Measurements from ENCODE around the gene ANKRD28. TPM values are rescaled to one million over a fixed set of nuclear protein-coding genes. Genes with fewer than 3 reads are reported as not detected.

ANKRD28 gene
- total RNA-seq, 6 experiments from 2014 or later = 80.4 to 96.3 (median 90.4) TPM

GRCh38 chr3:15665510-15666150 lies 132.1 kb downstream of the ANKRD28 start:
- TF ChIP-seq CTCF (IDR thresholded peaks at IDR 0.05) = no peak
- H3K27ac Mint-ChIP-seq = no peak overlapping the region

GRCh38 chr3:15664144-15664543 lies 133.6 kb downstream of the ANKRD28 start:
- TF ChIP-seq CTCF (IDR thresholded peaks at IDR 0.05) = no peak
- Mint-ChIP-seq H3K4me3 (no peak overlapping the region), H3K36me3 (ENCODE audit: low read depth) (peaks cover 56% of the 10 kb centered on the region), H3K27ac (no peak overlapping the region), H3K4me1 (ENCODE audit: low read depth) (peaks cover 43% of the 10 kb centered on the region), H3K27me3 (ENCODE audit: insufficient read depth) (peaks cover 11% of the 10 kb centered on the region), H3K9me3 (peaks cover 4% of the 10 kb centered on the region; the same call in 1 of the 2 replicates)
- DNase-seq = no peak

More at GRCh38 chr3:15665510-15666150, 132.1 kb downstream of the ANKRD28 start:
- Mint-ChIP-seq H3K27me3 (ENCODE audit: insufficient read depth) (peaks cover 11% of the 10 kb centered on the region), H3K36me3 (ENCODE audit: low read depth) (peaks cover 67% of the 10 kb centered on the region), H3K9me3 (peaks cover 4% of the 10 kb centered on the region; the same call in 1 of the 2 replicates), H3K4me1 (ENCODE audit: low read depth) (peaks cover 30% of the 10 kb centered on the region), H3K4me3 (no peak overlapping the region)
- no peak for DNase-seq

- peaks cover 10% of the 10 kb centered on the region for H3K27me3 Mint-ChIP-seq (ENCODE audit: insufficient read depth)
These were observed 137.5 kb downstream of the ANKRD28 start for GRCh38 chr3:15660055-15660935.

GRCh38 chr3:15659254-15659975 lies 138.4 kb downstream of the ANKRD28 start:
- H3K4me3 Mint-ChIP-seq = no peak overlapping the region
- H3K4me1 Mint-ChIP-seq (ENCODE audit: low read depth) = peaks cover 24% of the 10 kb centered on the region
- no peak overlapping the region for H3K27ac Mint-ChIP-seq
- peaks cover 6% of the 10 kb centered on the region; the same call in 1 of the 2 replicates for H3K27me3 Mint-ChIP-seq (ENCODE audit: insufficient read depth)
- H3K36me3 Mint-ChIP-seq (ENCODE audit: low read depth) = peaks cover 49% of the 10 kb centered on the region
- peaks cover 43% of the 10 kb centered on the region for H3K9me3 Mint-ChIP-seq
- DNase-seq = peak; percentile 20
- no peak for TF ChIP-seq CTCF (IDR thresholded peaks at IDR 0.05)

More at GRCh38 chr3:15660055-15660935, 137.5 kb downstream of the ANKRD28 start:
- no peak for DNase-seq
- no peak for TF ChIP-seq CTCF (IDR thresholded peaks at IDR 0.05)
- Mint-ChIP-seq H3K4me3 (no peak overlapping the region), H3K9me3 (peaks cover 36% of the 10 kb centered on the region), H3K4me1 (ENCODE audit: low read depth) (peaks cover 30% of the 10 kb centered on the region), H3K27ac (no peak overlapping the region), H3K36me3 (ENCODE audit: low read depth) (peaks cover 50% of the 10 kb centered on the region)

- Mint-ChIP-seq H3K4me3 (no peak overlapping the region), H3K36me3 (ENCODE audit: low read depth) (peaks cover 36% of the 10 kb centered on the region)
- TF ChIP-seq CTCF (IDR thresholded peaks at IDR 0.05) = no peak
These were observed 140.8 kb downstream of the ANKRD28 start for GRCh38 chr3:15657016-15657415.

More at GRCh38 chr3:15657016-15657415, 140.8 kb downstream of the ANKRD28 start:
- Mint-ChIP-seq H3K27me3 (ENCODE audit: insufficient read depth) (peaks cover 4% of the 10 kb centered on the region; the same call in 1 of the 2 replicates), H3K4me1 (ENCODE audit: low read depth) (peaks cover 45% of the 10 kb centered on the region), H3K9me3 (peaks cover 39% of the 10 kb centered on the region), H3K27ac (no peak overlapping the region)
- no peak for DNase-seq

All from HFFc6 (cell line).